ENCODE results near the gene ARHGEF6. TPM values are rescaled to one million over a fixed set of nuclear protein-coding genes. Genes with fewer than 3 reads are reported as not detected.

ARHGEF6 gene
- total RNA-seq, 1 donor from 2014 or later: 16.2 TPM

- TF ChIP-seq POLR2A (IDR thresholded peaks at IDR 0.05): no peak
- no peak for TF ChIP-seq POLR2AphosphoS5 (IDR thresholded peaks at IDR 0.05; ENCODE audit: insufficient read depth in 1 of 2, low read depth in 1 of 2)
- no peak for TF ChIP-seq CTCF (IDR thresholded peaks at IDR 0.05)
- Histone ChIP-seq H3K9me3 (no peaks in the 10 kb centered on the region), H3K4me1 (peaks cover 5% of the 10 kb centered on the region), H3K4me3 (no peak overlapping the region), H3K27me3 (no peaks in the 10 kb centered on the region), H3K36me3 (no peaks in the 10 kb centered on the region), H3K27ac (no peak overlapping the region)
- DNase-seq (ENCODE audit: extremely low spot score in 2 of 2): no peak
- intact Hi-C loops (cut with DNase I): no loop called here
These were observed 3.5 kb upstream of the ARHGEF6 start for GRCh38 chrX:136784231-136784630.

DNA sequence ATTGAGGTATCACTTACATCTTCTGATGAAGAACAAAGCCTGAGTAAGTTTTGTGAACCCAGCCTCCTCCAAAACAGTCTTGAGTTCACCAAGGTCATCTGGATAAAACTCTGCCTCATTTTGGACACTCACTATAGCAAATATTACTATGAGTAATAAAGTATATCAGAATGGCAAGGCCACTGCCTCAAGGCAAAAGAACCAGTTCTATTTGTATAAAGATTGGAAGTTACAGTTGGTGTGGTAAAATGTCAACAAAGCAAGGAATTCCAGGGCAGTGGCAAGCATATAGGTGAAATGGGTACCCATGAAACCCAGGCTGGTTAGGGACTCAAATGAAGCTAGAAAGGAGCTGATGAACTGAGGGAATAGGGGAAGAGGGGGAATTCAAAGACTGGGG, 2.4 kb upstream of the ARHGEF6 start:
- no peaks in the 10 kb centered on the region for H3K27me3 ChIP-seq
- H3K36me3 ChIP-seq: no peaks in the 10 kb centered on the region
- no peak for DNase-seq (ENCODE audit: extremely low spot score in 2 of 2)
- intact Hi-C loops (cut with DNase I): no loop called here
- H3K4me3 ChIP-seq: no peak overlapping the region
- H3K27ac ChIP-seq: no peak overlapping the region
- H3K4me1 ChIP-seq: peaks cover 5% of the 10 kb centered on the region
- H3K9me3 ChIP-seq: no peaks in the 10 kb centered on the region
- TF ChIP-seq POLR2AphosphoS5 (IDR thresholded peaks at IDR 0.05; ENCODE audit: insufficient read depth in 1 of 2, low read depth in 1 of 2): no peak
- TF ChIP-seq POLR2A (IDR thresholded peaks at IDR 0.05): no peak
- no peak for TF ChIP-seq CTCF (IDR thresholded peaks at IDR 0.05)

GRCh38 chrX:136781180-136781797, 557 bp upstream of the ARHGEF6 start:
- TF ChIP-seq POLR2AphosphoS5 (IDR thresholded peaks at IDR 0.05; ENCODE audit: insufficient read depth in 1 of 2, low read depth in 1 of 2) (no peak), CTCF (IDR thresholded peaks at IDR 0.05) (no peak), POLR2A (IDR thresholded peaks at IDR 0.05) (no peak)
- Histone ChIP-seq H3K36me3 (no peaks in the 10 kb centered on the region), H3K9me3 (no peaks in the 10 kb centered on the region), H3K27ac (peak overlapping the region; percentile 21), H3K27me3 (no peaks in the 10 kb centered on the region), H3K4me1 (peaks cover 5% of the 10 kb centered on the region), H3K4me3 (peak overlapping the region; percentile 28 to 33)
- intact Hi-C loops (cut with DNase I): no loop called here
- no peak for DNase-seq (ENCODE audit: extremely low spot score in 2 of 2)

GRCh38 chrX:136780241-136780640, 491 bp downstream of the ARHGEF6 start:
- TF ChIP-seq POLR2AphosphoS5 (IDR thresholded peaks at IDR 0.05; ENCODE audit: insufficient read depth in 1 of 2, low read depth in 1 of 2) (no peak), POLR2A (IDR thresholded peaks at IDR 0.05) (no peak), CTCF (IDR thresholded peaks at IDR 0.05) (no peak)
- intact Hi-C loops (cut with DNase I): no loop called here
- H3K27ac ChIP-seq: peak overlapping the region; percentile 21
- DNase-seq (ENCODE audit: extremely low spot score in 2 of 2): no peak
- H3K4me1 ChIP-seq: peaks cover 5% of the 10 kb centered on the region
- no peaks in the 10 kb centered on the region for H3K9me3 ChIP-seq
- H3K4me3 ChIP-seq: peak overlapping the region; percentile 28 to 33
- no peaks in the 10 kb centered on the region for H3K27me3 ChIP-seq
- no peaks in the 10 kb centered on the region for H3K36me3 ChIP-seq

DNA sequence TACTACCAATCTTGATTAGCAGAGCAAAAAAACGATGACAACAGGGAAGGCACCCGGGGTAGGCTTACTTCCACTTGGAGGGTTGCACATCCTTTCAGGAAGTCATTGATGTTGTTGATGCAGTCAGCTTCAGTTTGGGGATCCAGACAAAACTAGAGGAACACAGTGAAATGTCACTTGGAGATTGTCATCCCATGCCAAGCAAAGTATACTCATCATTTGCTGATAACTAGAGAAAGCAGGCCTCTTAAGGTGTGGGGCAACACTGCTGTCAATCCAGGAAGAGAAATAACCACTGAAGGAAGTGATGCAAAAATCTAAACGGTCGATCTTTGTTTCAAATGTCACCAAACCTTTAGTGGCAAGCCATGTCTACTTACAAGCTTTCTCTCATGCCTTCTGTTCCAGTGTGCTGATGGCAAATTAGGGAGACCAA, 1.4 kb downstream of the ARHGEF6 start:
- Histone ChIP-seq H3K36me3 (no peaks in the 10 kb centered on the region), H3K27ac (peak overlapping the region; percentile 21), H3K27me3 (no peaks in the 10 kb centered on the region), H3K4me3 (peak overlapping the region in 1 of 2 donors; percentile 33), H3K4me1 (peaks cover 5% of the 10 kb centered on the region), H3K9me3 (no peaks in the 10 kb centered on the region)
- intact Hi-C loops (cut with DNase I): no loop called here
- no peak for DNase-seq (ENCODE audit: extremely low spot score in 2 of 2)
- TF ChIP-seq POLR2A (IDR thresholded peaks at IDR 0.05): no peak
- no peak for TF ChIP-seq POLR2AphosphoS5 (IDR thresholded peaks at IDR 0.05; ENCODE audit: insufficient read depth in 1 of 2, low read depth in 1 of 2)
- no peak for TF ChIP-seq CTCF (IDR thresholded peaks at IDR 0.05)

All from vagina (tissue), 2 donors.